Right ventricle myocardium inferior (tissue), 1 donor: ENCODE measurements around the gene EIF4G3. TPM values are rescaled to one million over a fixed set of nuclear protein-coding genes. Genes with fewer than 3 reads are reported as not detected.
"Not testable (repeated sequence)": the region's sequence is repeated elsewhere in the genome, so short reads cannot be mapped to it uniquely, and the experiment has no call there.

Experiments used
- ATAC-seq: fragments of 200-7000 bp; cut with Tn5 transposase; one replicate; pipeline ENCODE4 v1.9.1; 2020; ENCODE audit warnings: mild to moderate bottlenecking, moderate library complexity
- DNase-seq: peaks from one replicate; pipeline ENCODE4 v3.0.0; 2021; ENCODE audit errors: missing footprints
- intact Hi-C: fragments of 100-400 bp; cut with DNase I; formaldehyde crosslinking; loops from one replicate; pipeline ENCODE4 v1.11.0; 2022
- total RNA-seq: library from RNA; stranded (reverse); fragmentation: NEBNext Ultra II Directional; extraction: Animal tissue kit (Norgen Biotek cat#: 25700); gene quantifications from one replicate; pipeline ENCODE4 v1.2.1, GENCODE V29; 2021
- donor health status: DM: no; HTN: yes; CAD: no; lungs with severe emphysema.

EIF4G3 gene
- total RNA-seq, 1 donor from 2014 or later, result 25.6 TPM

DNA sequence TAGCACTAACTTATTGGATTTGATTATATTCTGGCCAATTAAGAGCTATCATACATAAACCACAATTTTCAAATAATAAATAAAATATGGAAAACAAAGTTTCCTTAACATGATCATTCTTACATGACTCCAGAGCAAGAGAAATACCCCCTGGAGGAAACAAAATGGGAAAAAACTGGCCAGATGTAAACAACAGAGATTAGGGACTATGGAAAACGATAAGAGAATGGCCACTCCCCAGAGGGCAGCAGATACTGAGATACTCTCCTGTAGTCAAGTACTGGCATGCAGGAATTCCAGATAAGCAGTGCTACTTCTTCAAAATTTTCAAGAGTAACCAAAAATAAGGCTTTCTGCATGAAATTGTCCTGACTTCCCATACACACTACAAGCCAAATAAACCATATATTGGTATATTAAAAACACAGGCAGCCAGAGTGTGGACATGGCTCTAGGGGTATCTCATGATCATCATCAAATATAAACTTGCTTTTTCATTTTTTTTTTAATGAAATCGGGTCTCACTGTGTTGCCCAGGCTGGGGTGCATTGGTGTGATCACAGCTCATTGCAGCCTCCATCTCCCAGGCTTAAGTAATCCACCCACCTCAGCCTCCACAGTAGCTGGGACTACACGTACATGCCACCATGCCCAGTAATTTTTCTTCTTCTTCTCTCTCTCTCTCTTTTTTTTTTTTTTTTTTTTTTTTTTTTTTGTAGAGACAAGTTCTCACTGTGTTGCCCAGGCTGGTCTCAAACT, 118.5 kb downstream of the EIF4G3 start:
- DNase-seq, result no peak
- ATAC-seq, result no peak
- intact Hi-C loops, result no loop called here

- intact Hi-C loops, DNase-seq: not testable (repeated sequence)
Measured at GRCh38 chr1:21053189-21053928, 123.3 kb downstream of the EIF4G3 start.

GRCh38 chr1:21052034-21052433, 124.7 kb downstream of the EIF4G3 start:
- ATAC-seq (no peak), DNase-seq (no peak)
- intact Hi-C loops, result no loop called here

More at GRCh38 chr1:21053189-21053928, 123.3 kb downstream of the EIF4G3 start:
- ATAC-seq, result not testable (repeated sequence)

- intact Hi-C loops, result no loop called here
- ATAC-seq, result no peak
- no peak for DNase-seq
Measured at GRCh38 chr1:21051177-21051825, 125.4 kb downstream of the EIF4G3 start.

- intact Hi-C loops, result no loop called here
- no peak for ATAC-seq
- DNase-seq, result no peak
Measured at GRCh38 chr1:21050031-21050430, 126.7 kb downstream of the EIF4G3 start.

GRCh38 chr1:21048462-21048861, 128.2 kb downstream of the EIF4G3 start:
- ATAC-seq, result no peak
- intact Hi-C loops, result no loop called here
- DNase-seq, result no peak

DNA sequence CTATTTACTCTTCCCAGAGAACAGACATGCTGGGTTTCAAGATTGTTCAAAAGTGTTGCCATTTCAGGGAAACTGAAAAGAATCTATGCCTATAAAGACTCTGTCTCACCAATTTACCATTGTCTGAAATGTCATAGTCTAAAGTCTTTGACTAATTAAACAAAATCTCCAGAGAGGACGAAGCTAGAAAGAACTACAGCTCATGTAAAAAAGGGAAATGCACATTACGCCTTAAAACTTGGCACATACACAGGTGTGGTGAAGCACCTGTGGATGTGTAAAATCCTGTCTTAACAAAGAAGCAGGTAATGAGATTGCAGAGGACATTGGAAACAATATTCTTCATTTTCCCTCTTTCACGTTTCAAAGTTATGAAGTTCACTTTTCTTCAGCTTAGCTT, 130.6 kb downstream of the EIF4G3 start:
- intact Hi-C loops, result no loop called here

GRCh38 chr1:21045351-21045750, 131.3 kb downstream of the EIF4G3 start:
- ATAC-seq (no peak), DNase-seq (no peak)
- intact Hi-C loops, result no loop called here

More for the DNA sequence above, 130.6 kb downstream of the EIF4G3 start:
- ATAC-seq (no peak), DNase-seq (no peak)

GRCh38 chr1:21042929-21043605, 133.6 kb downstream of the EIF4G3 start:
- ATAC-seq, result no peak
- DNase-seq, result no peak
- intact Hi-C loops, result no loop called here

DNA sequence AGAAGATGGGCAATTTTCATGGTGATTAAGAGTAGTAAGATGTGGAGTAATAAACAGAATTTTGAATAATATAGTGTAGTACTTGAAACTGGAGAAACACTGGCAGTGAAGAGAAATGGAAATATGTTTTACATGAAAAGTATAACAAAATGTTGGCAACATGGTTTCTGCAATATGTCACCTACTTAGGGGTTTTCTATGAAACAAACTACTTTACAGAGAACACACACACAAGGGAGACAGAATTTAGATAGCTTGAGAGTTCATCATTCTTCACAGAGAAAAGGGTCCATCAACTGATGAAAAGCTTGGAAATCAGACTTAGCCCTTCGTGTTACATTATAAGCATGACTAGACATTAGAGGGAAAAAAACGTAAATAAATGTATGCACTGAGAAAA, 135.2 kb downstream of the EIF4G3 start:
- no peak for ATAC-seq
- intact Hi-C loops, result no loop called here
- no peak for DNase-seq

- ATAC-seq, result no peak
- intact Hi-C loops, result no loop called here
- DNase-seq, result no peak
Measured at GRCh38 chr1:21037091-21037490, 139.6 kb downstream of the EIF4G3 start.

- ATAC-seq (peak; percentile 38), DNase-seq (no peak)
- intact Hi-C loops, result no loop called here
Measured at GRCh38 chr1:21035794-21036193, 140.9 kb downstream of the EIF4G3 start.

DNA sequence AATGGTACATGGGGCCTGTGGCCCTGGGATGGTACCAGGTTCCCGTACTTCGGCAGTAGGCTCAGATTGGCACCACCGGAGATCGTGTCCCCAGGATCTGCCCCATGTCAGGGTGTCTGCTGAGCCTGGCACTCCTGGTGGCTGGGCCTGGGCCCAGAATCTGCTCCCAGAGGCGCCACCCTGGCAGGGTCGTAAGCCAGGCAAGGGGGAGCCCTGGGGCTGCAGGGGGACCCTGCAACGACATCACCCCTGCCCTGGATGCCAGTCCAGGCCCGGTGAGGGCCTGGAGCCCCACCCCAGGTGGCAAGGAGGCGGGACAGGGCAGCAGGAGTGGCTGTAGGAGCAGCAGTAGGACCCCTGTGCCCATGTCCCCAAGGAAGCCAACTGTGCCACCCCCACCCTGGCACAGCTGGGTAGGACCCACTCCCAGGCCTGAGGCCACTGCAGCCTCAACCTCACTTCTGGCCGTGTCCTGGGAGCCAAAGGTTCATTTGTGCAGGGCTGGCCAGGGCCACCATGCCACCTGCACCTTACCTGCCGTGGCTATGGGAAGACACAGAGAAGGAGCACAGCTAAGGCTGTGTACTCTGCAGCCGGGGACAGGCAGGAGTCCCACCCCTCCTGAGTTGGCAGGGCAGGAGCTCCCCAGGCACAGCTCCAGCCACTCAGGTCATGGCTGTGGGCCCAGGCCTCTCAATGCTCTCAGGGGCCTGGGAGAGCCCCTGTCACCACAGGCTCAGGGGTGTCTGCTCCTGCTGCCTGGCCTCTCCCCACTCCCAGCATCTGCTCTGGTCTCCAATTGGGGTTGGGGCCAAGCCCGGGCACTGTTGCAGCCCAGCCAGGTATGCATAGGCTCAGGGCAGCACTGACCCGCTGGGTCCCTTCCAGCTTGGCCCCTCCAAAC, 141.7 kb downstream of the EIF4G3 start:
- intact Hi-C loops, result no loop called here
- peak; percentile 82 for DNase-seq
- ATAC-seq, result peak; percentile 96

GRCh38 chr1:21032741-21033140, 144.0 kb downstream of the EIF4G3 start:
- intact Hi-C loops, result no loop called here
- ATAC-seq, result no peak
- no peak for DNase-seq

GRCh38 chr1:21030181-21030580, 146.5 kb downstream of the EIF4G3 start:
- intact Hi-C loops, result no loop called here
- no peak for ATAC-seq
- no peak for DNase-seq

GRCh38 chr1:21028520-21029145, 148.1 kb downstream of the EIF4G3 start:
- ATAC-seq (no peak), DNase-seq (no peak)
- intact Hi-C loops, result no loop called here

DNA sequence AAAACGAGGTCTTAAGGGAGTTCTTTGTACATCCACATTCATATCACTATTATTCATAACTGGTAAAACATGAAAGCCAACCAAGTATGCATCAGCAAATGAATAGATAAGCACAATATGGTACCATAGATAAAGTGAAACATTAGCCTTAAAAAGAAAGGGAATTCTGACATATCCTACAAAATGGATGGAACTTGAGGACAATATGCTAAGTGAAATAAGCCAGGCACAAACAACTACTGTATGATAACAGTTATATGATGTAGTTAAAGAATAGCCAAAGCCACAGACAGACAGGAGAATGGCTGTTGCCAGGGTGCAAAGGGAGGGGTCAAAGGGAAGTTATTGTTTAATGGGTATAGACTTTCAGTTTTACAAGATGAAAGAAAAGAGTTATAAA, 148.9 kb downstream of the EIF4G3 start:
- DNase-seq (no peak), ATAC-seq (no peak)
- intact Hi-C loops, result no loop called here

GRCh38 chr1:21024918-21025317, 151.8 kb downstream of the EIF4G3 start:
- no peak for DNase-seq

More at GRCh38 chr1:21024918-21025317, 151.8 kb downstream of the EIF4G3 start:
- intact Hi-C loops, result no loop called here
- ATAC-seq, result no peak
